K562 (cell line): ENCODE data around the gene AHSA1. TPM values are rescaled to one million over a fixed set of nuclear protein-coding genes. Genes with fewer than 3 reads are reported as not detected.

Experiments
- NFE2L1 ChIP-seq: fragments of 450-650 bp; IDR thresholded peaks from 2 replicates; pipeline ENCODE4 v1.6.1; 2016; ENCODE audit warnings: missing genetic modification characterization, low read depth, mild to moderate bottlenecking, missing compliant biosample characterization, moderate library complexity, borderline replicate concordance
- ZNF277 ChIP-seq: fragments of 250-450 bp; sonication (Bioruptor Pico); IDR thresholded peaks from 2 replicates; pipeline ENCODE4 v1.8.0; 2022; ENCODE audit warnings: inconsistent platforms, mild to moderate bottlenecking, moderate library complexity, borderline replicate concordance
- polyA plus RNA-seq, 8 experiments: library from polyadenylated mRNA; depleted of rRNA in 4 of 8; stranded (reverse) in 5 of 8; unstranded in 3 of 8; fragments of >200 nt; fragmentation: Nextera tagmentation in 2 of 8; fragmentation: Illumina TruSeq in 1 of 8; extraction: Ambion mirVana in 2 of 8; extraction: Trizol in 1 of 8; gene quantifications; 2 replicates each; pipeline versions ENCODE4 v1.2.1 to v1.2.3, GENCODE V29; 2011 to 2014; ENCODE audit warnings: inconsistent platforms in 1 of 8, missing spikeins in 1 of 8
- total RNA-seq, 7 experiments: library from RNA; depleted of rRNA in 6 of 7; stranded (reverse); fragments of >200 nt in 6 of 7; fragmentation: Illumina TruSeq in 2 of 7; extraction: Trizol in 2 of 7; gene quantifications; 2 replicates each; pipeline versions ENCODE4 v1.2.1 to v1.2.3, GENCODE V29; 2011 to 2021; ENCODE audit warnings: low replicate concordance in 1 of 7
- TF ChIP-seq, protein P1 (sequence below): fragments of 450-650 bp; IDR thresholded peaks from 2 replicates; pipeline ENCODE4 v1.6.1; 2016; ENCODE audit warnings: mild to moderate bottlenecking, moderate library complexity
- TF ChIP-seq, protein P2 (sequence below), 2 experiments: fragments of 450-650 bp; conservative IDR thresholded peaks; 2 replicates each; pipeline ENCODE4 v1.6.1; 2017; ENCODE audit warnings: mild to moderate bottlenecking in 2 of 2, moderate library complexity in 2 of 2

AHSA1 gene
- total and polyA plus RNA-seq, 9 of the 15 experiments (the other 6 are each of a cell fraction or from before 2014, with no cell fraction given), result 41.4 to 317 (median 184) TPM

DNA sequence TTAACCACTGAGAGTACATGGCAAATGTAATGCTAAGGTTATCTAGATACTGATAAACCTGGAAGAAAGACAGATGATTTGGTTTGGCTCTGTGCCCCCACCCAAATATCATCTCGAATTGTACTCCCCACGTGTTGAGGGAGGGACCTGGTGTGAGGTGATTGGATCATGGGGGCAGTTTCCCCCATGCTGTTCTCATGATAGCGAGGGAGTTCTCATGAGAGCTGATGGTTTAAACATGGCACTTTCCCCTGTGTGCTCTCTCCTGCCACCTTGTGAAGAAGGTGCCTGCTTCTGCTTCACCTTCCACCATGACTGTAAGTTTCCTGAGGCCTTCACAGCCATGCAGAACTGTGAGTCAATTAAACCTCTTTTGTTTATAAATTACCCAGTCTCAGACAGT is 48.8 kb upstream of the AHSA1 start (continued):
- TF ChIP-seq, protein P1, sequence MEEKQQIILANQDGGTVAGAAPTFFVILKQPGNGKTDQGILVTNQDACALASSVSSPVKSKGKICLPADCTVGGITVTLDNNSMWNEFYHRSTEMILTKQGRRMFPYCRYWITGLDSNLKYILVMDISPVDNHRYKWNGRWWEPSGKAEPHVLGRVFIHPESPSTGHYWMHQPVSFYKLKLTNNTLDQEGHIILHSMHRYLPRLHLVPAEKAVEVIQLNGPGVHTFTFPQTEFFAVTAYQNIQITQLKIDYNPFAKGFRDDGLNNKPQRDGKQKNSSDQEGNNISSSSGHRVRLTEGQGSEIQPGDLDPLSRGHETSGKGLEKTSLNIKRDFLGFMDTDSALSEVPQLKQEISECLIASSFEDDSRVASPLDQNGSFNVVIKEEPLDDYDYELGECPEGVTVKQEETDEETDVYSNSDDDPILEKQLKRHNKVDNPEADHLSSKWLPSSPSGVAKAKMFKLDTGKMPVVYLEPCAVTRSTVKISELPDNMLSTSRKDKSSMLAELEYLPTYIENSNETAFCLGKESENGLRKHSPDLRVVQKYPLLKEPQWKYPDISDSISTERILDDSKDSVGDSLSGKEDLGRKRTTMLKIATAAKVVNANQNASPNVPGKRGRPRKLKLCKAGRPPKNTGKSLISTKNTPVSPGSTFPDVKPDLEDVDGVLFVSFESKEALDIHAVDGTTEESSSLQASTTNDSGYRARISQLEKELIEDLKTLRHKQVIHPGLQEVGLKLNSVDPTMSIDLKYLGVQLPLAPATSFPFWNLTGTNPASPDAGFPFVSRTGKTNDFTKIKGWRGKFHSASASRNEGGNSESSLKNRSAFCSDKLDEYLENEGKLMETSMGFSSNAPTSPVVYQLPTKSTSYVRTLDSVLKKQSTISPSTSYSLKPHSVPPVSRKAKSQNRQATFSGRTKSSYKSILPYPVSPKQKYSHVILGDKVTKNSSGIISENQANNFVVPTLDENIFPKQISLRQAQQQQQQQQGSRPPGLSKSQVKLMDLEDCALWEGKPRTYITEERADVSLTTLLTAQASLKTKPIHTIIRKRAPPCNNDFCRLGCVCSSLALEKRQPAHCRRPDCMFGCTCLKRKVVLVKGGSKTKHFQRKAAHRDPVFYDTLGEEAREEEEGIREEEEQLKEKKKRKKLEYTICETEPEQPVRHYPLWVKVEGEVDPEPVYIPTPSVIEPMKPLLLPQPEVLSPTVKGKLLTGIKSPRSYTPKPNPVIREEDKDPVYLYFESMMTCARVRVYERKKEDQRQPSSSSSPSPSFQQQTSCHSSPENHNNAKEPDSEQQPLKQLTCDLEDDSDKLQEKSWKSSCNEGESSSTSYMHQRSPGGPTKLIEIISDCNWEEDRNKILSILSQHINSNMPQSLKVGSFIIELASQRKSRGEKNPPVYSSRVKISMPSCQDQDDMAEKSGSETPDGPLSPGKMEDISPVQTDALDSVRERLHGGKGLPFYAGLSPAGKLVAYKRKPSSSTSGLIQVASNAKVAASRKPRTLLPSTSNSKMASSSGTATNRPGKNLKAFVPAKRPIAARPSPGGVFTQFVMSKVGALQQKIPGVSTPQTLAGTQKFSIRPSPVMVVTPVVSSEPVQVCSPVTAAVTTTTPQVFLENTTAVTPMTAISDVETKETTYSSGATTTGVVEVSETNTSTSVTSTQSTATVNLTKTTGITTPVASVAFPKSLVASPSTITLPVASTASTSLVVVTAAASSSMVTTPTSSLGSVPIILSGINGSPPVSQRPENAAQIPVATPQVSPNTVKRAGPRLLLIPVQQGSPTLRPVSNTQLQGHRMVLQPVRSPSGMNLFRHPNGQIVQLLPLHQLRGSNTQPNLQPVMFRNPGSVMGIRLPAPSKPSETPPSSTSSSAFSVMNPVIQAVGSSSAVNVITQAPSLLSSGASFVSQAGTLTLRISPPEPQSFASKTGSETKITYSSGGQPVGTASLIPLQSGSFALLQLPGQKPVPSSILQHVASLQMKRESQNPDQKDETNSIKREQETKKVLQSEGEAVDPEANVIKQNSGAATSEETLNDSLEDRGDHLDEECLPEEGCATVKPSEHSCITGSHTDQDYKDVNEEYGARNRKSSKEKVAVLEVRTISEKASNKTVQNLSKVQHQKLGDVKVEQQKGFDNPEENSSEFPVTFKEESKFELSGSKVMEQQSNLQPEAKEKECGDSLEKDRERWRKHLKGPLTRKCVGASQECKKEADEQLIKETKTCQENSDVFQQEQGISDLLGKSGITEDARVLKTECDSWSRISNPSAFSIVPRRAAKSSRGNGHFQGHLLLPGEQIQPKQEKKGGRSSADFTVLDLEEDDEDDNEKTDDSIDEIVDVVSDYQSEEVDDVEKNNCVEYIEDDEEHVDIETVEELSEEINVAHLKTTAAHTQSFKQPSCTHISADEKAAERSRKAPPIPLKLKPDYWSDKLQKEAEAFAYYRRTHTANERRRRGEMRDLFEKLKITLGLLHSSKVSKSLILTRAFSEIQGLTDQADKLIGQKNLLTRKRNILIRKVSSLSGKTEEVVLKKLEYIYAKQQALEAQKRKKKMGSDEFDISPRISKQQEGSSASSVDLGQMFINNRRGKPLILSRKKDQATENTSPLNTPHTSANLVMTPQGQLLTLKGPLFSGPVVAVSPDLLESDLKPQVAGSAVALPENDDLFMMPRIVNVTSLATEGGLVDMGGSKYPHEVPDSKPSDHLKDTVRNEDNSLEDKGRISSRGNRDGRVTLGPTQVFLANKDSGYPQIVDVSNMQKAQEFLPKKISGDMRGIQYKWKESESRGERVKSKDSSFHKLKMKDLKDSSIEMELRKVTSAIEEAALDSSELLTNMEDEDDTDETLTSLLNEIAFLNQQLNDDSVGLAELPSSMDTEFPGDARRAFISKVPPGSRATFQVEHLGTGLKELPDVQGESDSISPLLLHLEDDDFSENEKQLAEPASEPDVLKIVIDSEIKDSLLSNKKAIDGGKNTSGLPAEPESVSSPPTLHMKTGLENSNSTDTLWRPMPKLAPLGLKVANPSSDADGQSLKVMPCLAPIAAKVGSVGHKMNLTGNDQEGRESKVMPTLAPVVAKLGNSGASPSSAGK, result peak; percentile 47; the same call in 1 of the 2 replicates
- TF ChIP-seq ZNF277 (CRISPR knock-in tag), result no peak
- TF ChIP-seq, protein P2, sequence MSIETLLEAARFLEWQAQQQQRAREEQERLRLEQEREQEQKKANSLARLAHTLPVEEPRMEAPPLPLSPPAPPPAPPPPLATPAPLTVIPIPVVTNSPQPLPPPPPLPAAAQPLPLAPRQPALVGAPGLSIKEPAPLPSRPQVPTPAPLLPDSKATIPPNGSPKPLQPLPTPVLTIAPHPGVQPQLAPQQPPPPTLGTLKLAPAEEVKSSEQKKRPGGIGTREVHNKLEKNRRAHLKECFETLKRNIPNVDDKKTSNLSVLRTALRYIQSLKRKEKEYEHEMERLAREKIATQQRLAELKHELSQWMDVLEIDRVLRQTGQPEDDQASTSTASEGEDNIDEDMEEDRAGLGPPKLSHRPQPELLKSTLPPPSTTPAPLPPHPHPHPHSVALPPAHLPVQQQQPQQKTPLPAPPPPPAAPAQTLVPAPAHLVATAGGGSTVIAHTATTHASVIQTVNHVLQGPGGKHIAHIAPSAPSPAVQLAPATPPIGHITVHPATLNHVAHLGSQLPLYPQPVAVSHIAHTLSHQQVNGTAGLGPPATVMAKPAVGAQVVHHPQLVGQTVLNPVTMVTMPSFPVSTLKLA (conservative IDR thresholded peaks at IDR 0.05), result peak; percentile 27 to 49; a peak in 1 of 4 replicates
- no peak for TF ChIP-seq NFE2L1 (tag)
